HEK293T (cell line): ENCODE measurements around the gene TMEM190.

Source experiments
- CTCF ChIA-PET: fragments of 350-600 bp; formaldehyde crosslinking; extraction: SDS; loops from one replicate; lab custom pipeline; 2021; ENCODE audit warnings: antibody characterized with exemption, inconsistent platforms; lab: Yijun Ruan, JAX
- POLR2A ChIA-PET: fragments of 350-600 bp; formaldehyde crosslinking; extraction: SDS; loops from one replicate; lab custom pipeline; 2020; ENCODE audit warnings: antibody characterized with exemption, inconsistent platforms; lab: Yijun Ruan, JAX
- DNase-seq: peaks from one replicate; pipeline ENCODE4 v3.0.0; 2012; ENCODE audit warnings: mixed read lengths; ENCODE audit errors: extremely low spot score
- ARNT ChIP-seq: fragments of 450-650 bp; IDR thresholded peaks from 2 replicates; pipeline ENCODE4 v1.6.1; 2017; ENCODE audit warnings: mild to moderate bottlenecking
- BHLHE40 ChIP-seq: fragments of 450-650 bp; IDR thresholded peaks from 2 replicates; pipeline ENCODE4 v1.6.1; 2016; ENCODE audit warnings: mild to moderate bottlenecking, moderate library complexity, borderline replicate concordance
- CTBP1 ChIP-seq: fragments of 450-650 bp; IDR thresholded peaks from 2 replicates; pipeline ENCODE4 v1.6.1; 2016; ENCODE audit warnings: borderline replicate concordance
- ELF4 ChIP-seq: fragments of 450-650 bp; IDR thresholded peaks from 2 replicates; pipeline ENCODE4 v1.6.1; 2017; ENCODE audit warnings: antibody characterized with exemption
- FOXA1 ChIP-seq: fragments of 450-650 bp; IDR thresholded peaks from 2 replicates; pipeline ENCODE4 v1.6.1; 2016; ENCODE audit warnings: mild to moderate bottlenecking
- FOXK2 ChIP-seq: fragments of 450-650 bp; IDR thresholded peaks from 2 replicates; pipeline ENCODE4 v1.6.1; 2016; ENCODE audit warnings: mild to moderate bottlenecking
- FOXM1 ChIP-seq: fragments of 450-650 bp; IDR thresholded peaks from 2 replicates; pipeline ENCODE4 v1.6.1; 2017; ENCODE audit warnings: mild to moderate bottlenecking, borderline replicate concordance
- HDGF ChIP-seq: fragments of 450-650 bp; IDR thresholded peaks from 2 replicates; pipeline ENCODE4 v1.6.1; 2017; ENCODE audit warnings: antibody characterized with exemption, borderline replicate concordance
- L3MBTL2 ChIP-seq: fragments of 450-650 bp; conservative IDR thresholded peaks from 2 replicates; pipeline ENCODE4 v1.6.1; 2016; ENCODE audit warnings: mild to moderate bottlenecking
- LEF1 ChIP-seq: fragments of 450-650 bp; IDR thresholded peaks from 2 replicates; pipeline ENCODE4 v1.6.1; 2017; ENCODE audit warnings: mild to moderate bottlenecking, borderline replicate concordance
- NFRKB ChIP-seq: fragments of 450-650 bp; IDR thresholded peaks from 2 replicates; pipeline ENCODE4 v1.6.1; 2016; ENCODE audit warnings: mild to moderate bottlenecking, moderate library complexity
- SP1 ChIP-seq: fragments of 450-650 bp; IDR thresholded peaks from 2 replicates; pipeline ENCODE4 v1.6.1; 2017
- SUZ12 ChIP-seq: fragments of 450-650 bp; IDR thresholded peaks from 2 replicates; pipeline ENCODE4 v1.6.1; 2016; ENCODE audit warnings: mild to moderate bottlenecking
- TARDBP ChIP-seq: fragments of 450-650 bp; IDR thresholded peaks from 2 replicates; pipeline ENCODE4 v1.6.1; 2016
- ZNF384 ChIP-seq: fragments of 450-650 bp; IDR thresholded peaks from 2 replicates; pipeline ENCODE4 v1.6.1; 2016
- TF ChIP-seq, protein P1 (sequence below): fragments of 450-650 bp; IDR thresholded peaks from 2 replicates; pipeline ENCODE4 v1.6.1; 2016

TMEM190 gene

DNA sequence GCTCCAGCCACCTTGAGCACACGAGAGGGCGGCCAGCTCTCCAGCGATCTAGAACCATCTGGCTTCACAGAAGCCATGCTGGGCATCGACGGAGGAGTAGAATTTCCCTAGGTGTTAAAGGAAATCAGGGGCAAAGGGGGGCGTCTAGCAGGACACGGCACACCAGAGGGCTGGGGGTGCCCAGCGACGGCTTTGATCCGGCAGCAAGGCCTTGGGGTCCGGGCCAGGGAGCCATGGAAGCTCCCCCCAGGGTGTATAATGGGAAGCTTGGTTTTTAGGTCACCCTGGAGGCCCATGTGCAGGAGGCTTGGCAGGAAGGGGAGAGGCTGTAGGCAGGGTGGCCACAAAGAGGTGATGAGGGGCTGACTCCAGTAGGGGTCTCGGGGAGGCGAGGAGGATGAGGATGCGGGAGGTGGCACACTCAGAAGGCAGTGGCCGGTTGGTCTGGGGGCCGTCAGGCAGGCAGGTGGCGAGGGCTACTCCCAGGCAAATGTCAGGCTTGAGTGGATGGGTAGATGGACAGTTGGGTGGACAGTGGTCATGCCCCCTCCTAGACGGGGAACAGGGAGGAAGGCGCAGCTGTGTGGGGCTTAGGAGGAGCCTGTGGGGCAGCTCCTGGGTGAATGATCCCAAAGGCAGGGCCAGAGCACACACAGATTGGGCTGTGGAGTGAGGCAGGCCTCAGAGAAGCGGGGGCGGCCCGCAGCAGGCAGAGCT is 31.4 kb upstream of the TMEM190 start:
- ChIA-PET CTCF (no interaction called here), POLR2A (no interaction called here)
- TF ChIP-seq SP1, result no peak
- TF ChIP-seq FOXK2, result no peak
- TF ChIP-seq CTBP1, result no peak
- TF ChIP-seq, protein P1, sequence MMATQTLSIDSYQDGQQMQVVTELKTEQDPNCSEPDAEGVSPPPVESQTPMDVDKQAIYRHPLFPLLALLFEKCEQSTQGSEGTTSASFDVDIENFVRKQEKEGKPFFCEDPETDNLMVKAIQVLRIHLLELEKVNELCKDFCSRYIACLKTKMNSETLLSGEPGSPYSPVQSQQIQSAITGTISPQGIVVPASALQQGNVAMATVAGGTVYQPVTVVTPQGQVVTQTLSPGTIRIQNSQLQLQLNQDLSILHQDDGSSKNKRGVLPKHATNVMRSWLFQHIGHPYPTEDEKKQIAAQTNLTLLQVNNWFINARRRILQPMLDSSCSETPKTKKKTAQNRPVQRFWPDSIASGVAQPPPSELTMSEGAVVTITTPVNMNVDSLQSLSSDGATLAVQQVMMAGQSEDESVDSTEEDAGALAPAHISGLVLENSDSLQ, result no peak
- TF ChIP-seq FOXM1, result no peak
- TF ChIP-seq TARDBP, result no peak
- no peak for TF ChIP-seq ELF4
- no peak for TF ChIP-seq BHLHE40
- TF ChIP-seq NFRKB, result no peak
- TF ChIP-seq ARNT, result no peak
- TF ChIP-seq HDGF, result no peak
- TF ChIP-seq FOXA1, result no peak
- no peak for TF ChIP-seq LEF1
- DNase-seq, result no peak

DNA sequence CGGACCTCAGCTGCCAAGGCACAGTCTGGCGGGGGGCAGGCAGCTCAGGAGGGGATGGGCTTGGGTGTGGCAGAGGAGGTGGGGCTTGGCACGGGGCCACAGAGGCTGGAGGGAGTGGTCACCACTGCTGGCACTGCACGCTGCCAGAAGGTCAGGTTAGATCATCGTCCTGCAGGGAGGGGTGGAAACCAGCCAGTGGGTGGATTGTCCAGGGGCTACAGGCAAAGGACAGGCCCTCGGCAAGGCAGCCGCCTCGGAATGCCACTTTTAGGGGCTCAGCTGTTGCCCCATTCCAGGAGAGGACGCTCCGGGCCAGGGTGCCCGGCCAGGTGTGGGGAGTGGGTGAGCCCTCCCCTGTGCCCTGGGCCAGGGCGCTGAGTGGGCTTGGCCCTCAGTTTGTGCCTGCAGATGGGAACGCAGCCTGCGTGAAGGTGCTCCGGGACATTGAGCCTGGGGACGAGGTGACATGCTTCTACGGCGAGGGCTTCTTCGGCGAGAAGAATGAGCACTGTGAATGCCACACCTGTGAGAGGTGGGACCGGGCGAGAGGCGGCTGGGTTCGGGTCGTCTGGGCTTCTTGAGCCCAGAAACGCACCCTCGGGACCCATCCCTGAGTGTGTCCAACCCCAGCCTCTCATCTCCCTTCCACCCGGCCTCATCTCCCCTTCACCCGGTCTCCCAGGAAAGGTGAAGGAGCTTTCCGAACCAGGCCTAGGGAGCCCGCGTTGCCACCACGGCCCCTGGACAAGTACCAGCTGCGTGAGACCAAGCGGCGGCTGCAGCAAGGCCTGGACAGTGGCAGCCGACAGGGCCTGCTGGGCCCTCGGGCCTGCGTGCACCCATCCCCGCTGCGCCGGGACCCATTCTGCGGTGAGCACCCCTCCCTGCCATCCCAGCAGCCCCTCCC is 30.6 kb upstream of the TMEM190 start:
- no peak for DNase-seq
- no peak for TF ChIP-seq FOXA1
- no peak for TF ChIP-seq ZNF384
- TF ChIP-seq FOXK2, result no peak
- TF ChIP-seq TARDBP, result no peak
- TF ChIP-seq CTBP1, result no peak
- no peak for TF ChIP-seq LEF1
- no peak for TF ChIP-seq L3MBTL2
- TF ChIP-seq FOXM1, result no peak
- TF ChIP-seq, protein P1, result no peak
- TF ChIP-seq HDGF, result no peak
- no peak for TF ChIP-seq SP1
- TF ChIP-seq ELF4, result no peak
- TF ChIP-seq SUZ12, result no peak
- no peak for TF ChIP-seq NFRKB
- TF ChIP-seq ARNT, result no peak
- ChIA-PET CTCF (no interaction called here), POLR2A (no interaction called here)

DNA sequence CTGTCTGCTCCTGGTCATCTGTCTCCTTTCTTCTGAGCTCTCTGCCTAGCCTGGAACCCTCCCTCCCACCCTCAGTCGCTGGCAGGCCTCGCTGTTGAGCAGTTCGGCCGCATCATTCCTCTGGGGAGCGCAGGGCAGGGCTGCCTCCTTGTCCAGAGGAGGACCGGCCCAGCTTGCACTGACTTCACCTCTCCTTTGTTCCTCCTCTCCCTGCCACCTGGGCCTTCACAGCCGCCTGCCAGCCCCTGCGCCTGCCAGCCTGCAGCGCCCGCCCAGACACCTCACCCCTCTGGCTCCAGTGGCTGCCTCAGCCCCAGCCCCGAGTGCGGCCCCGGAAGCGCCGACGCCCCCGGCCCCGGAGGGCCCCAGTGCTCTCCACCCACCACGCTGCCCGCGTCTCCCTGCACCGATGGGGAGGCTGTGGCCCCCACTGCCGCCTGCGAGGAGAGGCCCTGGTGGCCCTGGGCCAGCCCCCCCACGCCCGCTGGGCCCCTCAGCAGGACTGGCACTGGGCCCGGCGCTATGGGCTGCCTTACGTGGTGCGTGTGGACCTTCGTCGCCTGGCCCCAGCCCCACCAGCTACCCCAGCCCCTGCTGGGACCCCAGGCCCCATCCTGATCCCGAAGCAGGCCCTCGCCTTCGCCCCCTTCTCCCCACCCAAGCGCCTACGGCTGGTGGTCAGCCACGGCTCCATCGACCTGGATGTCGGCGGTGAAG is 29.7 kb upstream of the TMEM190 start:
- DNase-seq, result no peak
- TF ChIP-seq FOXA1 (no peak), L3MBTL2 (no peak), HDGF (no peak), CTBP1 (no peak), SUZ12 (no peak), NFRKB (no peak), FOXM1 (no peak), SP1 (no peak), ELF4 (no peak), TARDBP (no peak), LEF1 (no peak), BHLHE40 (no peak), ZNF384 (no peak), FOXK2 (no peak), ARNT (no peak)
- TF ChIP-seq, protein P1, result no peak
- POLR2A ChIA-PET, result interaction anchor here (0.6 to 1.8 kb wide), 4 partner anchors 38 to 87 kb away, joined by 3 to 6 read pairs (median 4); partner anchors contain the start of gene UBE2S
- CTCF ChIA-PET, result no interaction called here

DNA sequence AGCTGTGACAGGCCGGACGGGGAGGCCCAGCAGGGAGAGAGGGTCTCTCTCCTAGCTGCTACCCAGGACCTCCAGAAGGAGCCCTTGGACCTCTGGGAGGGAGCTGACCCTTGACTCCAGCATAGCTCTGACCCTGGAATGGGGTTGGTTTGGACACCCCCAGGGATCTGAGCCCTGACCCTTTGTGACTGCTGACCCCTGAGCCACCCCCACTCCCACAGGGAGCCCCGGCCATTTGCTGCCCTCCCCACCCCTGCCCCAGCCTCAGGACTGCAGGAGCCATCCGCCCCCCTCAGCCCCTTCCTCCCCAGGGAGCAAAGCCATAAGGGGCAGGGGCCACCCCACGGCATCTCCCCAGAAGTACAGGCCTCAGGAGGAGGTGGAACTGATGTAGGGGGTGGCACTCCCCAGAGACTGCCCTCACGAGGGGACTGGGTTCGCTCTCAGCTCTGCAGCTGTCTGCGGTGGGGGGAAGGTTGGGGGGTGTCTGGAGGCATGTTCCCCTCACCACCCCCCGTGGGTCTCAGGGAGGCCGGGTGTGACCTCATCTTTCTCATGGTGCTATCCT is 29.1 kb upstream of the TMEM190 start:
- ChIA-PET POLR2A (interaction anchor here (0.6 to 3.7 kb wide), 5 partner anchors 9 to 88 kb away, joined by 3 to 27 read pairs (median 6); partner anchors contain the start of genes KMT5C and UBE2S), CTCF (no interaction called here)
- TF ChIP-seq SUZ12 (no peak), FOXK2 (no peak), HDGF (no peak), TARDBP (no peak), NFRKB (no peak), FOXM1 (no peak)
- TF ChIP-seq, protein P1, result no peak
- no peak for DNase-seq
